HT-29 (cell line): ENCODE data around the gene CEP63. TPM values are rescaled to one million over a fixed set of nuclear protein-coding genes. Genes with fewer than 3 reads are reported as not detected.

Experiments
- DNase-seq: peaks from one replicate; pipeline ENCODE4 v3.0.0-alpha.2; 2015; ENCODE audit warnings: low spot score
- total RNA-seq: library from RNA; depleted of rRNA; stranded (reverse); fragments of >200 nt; shearing (Covaris generic); gene quantifications from 2 replicates; pipeline ENCODE4 v1.2.3, GENCODE V29; 2014

The CEP63 gene
- total RNA-seq, 1 experiment from 2014 or later, result 6.0 TPM

DNA sequence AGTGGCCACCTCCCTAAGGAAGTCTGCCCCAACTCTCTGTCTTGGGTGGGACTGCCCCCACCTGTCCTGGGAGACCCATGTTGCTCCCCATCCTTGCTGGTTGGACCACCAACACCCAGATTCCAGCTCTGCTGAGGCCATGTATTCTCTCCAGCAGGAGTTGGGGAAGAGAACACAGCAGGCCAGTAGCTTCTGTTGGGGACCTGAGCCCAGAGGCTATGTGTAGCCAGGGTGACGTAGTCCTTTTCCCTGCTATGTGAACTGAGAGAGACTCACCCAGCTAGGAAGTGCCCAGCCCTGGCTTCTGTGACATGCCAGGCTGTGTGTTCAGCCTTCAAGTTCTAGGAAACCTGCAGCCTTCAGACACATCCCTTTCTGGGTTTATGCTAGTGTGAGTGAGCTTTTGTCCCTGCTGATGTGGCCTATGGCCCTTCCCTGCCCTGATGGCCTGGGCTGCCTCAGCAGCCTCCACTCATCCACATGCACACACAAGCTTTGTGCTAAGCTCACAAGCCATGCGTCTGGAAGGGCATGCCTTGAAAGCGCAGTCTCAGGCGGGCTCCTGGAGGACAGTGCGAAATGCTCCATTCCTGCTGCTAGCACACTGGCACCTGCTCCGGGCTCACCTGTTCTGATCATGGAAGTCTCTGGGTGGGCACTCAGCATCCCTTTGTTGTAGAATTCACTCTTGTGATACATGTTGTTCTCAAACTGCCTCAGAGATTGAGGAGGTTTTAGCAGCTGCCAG, 122.3 kb downstream of the CEP63 start:
- DNase-seq, result no peak

DNA sequence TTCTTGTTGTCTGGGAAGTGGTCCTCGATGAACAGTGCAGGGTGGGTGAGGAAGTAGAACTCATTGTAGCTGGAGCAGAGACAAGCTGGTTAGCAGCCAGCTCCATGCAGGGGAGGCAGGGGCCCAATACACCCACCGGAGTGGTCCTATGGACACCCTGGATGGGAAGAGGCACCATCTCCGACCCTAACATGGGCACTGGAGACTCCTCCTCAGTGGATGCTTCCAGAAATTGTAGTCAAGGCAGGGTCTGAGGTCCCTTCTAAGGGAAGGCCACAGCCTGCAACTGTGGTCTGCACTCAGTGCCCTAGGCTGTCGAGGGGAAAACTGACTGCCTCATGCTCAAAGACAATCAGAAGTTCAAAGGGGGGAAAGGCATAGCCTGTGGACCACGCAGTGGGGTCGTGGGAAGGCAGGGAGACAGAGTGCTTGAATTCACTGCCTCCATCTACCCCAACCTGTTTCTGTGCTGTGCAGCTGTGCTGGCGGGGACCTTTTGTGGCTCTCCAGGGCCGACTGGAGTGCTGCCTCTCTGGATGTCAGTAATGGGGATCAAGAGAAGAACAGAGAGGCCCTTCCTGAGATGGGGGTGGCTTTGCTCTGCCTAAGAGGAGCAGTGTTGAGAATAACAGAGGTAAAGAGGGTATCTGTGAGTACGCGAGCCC, 123.0 kb downstream of the CEP63 start:
- DNase-seq, result no peak

GRCh38 chr3:134609821-134610431, 124.1 kb downstream of the CEP63 start:
- DNase-seq, result no peak

DNA sequence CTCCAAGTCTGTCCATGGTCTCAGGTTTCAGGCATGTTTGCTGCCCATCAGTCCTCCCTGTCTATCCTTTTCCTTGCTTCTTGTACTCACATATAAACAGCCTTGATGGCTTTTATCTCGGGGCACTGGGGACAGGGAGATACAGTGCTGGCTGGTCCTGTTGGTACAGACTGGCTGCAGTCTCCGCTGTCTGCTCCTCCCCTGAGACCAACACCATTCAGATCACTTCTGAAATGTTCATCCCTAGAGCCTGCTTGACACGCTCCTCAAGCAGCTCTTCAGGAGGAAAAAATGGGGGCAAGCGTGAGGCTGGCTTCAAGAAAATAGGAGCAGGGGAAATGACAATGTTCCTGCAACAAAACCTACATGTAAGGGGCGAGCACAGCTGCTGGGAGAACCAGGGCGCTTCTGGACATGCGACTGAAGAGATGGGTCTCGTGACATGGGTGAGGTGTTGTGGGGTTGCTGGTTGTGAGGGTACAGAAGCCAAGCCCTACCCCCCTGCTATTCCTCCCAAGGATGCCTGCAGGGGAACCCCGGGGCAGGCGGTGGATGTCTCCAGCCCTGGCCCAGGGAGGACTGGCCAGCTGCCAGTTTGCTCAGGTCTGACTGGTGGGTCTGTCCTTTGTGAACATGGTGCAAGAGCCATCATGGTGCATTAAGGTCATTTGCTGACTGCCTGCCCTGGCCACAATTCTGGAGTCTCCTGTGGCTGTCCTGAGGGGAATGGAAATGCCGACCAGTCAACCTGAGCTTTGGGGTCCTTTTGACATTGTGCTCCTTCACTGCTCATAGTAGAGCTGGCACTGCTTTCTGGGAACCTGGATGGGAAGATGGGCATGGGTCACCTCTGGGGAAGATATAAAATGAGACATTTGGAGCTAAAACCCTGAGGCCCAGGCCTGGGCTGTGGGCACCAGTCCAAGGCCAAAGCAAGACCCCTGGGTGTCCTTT, 124.9 kb downstream of the CEP63 start:
- DNase-seq, result no peak

DNA sequence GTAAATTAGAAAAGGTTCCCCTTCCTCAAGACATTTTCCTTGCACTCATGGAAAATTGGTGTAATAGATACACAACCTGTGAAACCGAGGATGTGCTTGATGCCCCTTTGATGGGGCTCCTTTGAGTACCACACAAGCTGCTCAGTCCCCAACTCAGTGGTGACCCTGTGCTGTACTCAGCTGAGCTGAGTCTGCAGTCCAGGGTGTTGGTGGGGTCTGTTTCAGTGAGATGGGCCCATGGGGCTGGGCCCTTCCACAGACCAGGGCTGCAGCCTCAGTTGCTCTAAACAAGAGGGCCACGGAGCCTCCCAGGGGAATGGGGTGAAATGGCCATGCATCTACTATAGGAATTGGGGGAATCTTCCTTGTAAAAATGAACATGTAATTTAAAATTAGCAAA, 125.7 kb downstream of the CEP63 start:
- no peak for DNase-seq

- DNase-seq, result no peak
Measured at GRCh38 chr3:134613006-134613520, 127.2 kb downstream of the CEP63 start.

DNA sequence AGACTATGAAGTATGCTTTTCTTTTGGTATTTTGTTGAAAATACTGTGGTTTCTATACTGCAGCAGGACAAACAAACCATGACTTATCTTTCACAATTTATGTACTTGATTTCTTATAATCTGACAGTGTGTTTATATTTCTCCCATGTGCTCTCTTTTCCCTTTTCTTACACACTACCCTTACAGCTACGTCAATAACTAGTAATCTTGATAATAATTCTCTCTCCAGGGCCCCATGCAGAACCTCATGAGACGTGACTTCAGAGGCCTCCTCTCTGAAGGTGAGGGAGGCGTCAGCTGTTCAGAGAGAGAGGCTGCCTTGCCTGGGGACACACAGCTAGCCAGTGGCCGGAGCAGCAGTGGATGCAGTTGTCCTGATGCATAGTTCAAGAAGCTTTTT, 129.1 kb downstream of the CEP63 start:
- no peak for DNase-seq

DNA sequence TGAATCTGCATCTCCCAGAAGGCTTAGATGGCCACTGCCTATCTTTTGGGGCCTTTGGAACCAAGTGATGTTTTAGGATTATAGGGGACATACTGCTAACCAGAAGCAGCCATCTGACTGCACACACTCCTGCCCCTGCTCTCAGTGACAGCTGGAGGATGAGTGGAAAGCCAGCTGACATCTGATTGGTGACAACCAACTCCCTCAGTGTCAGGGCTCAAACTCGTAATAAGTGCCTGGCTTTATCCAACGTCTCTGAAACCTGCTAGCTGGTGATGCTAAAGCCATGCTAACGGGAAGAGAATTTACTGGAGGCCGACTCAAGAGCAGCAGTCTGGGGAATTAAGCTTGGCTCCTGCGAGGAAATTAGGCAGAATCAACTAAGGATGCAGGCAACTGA, 129.9 kb downstream of the CEP63 start:
- no peak for DNase-seq

GRCh38 chr3:134617608-134618477, 132.0 kb downstream of the CEP63 start:
- no peak for DNase-seq

GRCh38 chr3:134618478-134619300, 132.8 kb downstream of the CEP63 start:
- DNase-seq, result no peak

DNA sequence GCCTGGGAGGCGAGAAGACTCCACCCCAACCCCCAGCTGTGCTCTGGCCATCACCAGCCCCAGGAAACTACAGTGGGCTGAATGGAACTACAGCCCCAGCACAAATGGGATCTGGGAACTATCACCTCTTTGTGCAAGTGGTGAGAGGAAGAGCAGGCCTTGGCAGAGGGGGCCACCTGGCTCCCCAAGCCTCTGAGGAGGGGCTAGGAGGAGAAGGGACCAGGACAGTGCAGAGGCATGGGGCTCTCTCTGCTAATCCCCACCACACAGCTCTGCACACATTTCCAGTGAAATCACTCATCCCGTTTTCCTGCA, 133.4 kb downstream of the CEP63 start:
- DNase-seq, result no peak

GRCh38 chr3:134619884-134620445, 134.1 kb downstream of the CEP63 start:
- DNase-seq, result no peak

DNA sequence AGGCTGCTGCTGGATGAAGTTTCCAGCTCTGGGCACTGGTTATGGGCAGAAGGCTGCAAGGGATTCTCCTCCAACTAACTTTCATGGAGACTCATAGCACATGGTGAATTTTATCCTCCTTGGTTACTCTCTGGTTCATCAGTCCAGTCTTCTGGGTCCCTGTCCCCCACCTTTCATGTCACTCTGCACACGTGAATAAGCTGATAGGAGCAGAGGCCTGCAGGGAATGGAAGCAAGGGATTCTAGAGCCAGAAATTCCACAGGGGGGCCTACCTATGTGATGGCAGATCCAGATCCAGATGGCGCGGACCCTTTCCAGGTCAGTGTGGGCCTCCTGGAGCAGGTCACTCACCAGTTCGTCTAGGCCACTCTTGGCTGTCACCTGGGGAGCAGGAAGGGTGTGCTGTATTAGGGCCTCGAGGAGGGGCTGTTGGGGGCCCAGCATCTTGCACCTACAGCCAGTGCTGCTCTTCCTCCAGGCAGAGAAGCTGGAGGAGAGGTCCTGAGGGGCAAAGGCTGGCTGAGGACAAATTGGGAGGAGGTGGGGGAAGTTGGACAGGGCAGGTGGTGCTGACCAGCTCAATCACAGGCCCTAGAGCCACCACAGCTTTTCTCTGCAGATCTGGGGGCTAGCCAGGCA, 134.7 kb downstream of the CEP63 start:
- no peak for DNase-seq

- DNase-seq, result no peak
Measured at GRCh38 chr3:134621854-134622253, 136.0 kb downstream of the CEP63 start.

GRCh38 chr3:134622806-134623365, 137.0 kb downstream of the CEP63 start:
- no peak for DNase-seq

- DNase-seq, result no peak
Measured at GRCh38 chr3:134623615-134624245, 137.9 kb downstream of the CEP63 start.
